K562 (cell line): ENCODE results near the gene CPN2. TPM values are rescaled to one million over a fixed set of nuclear protein-coding genes. Genes with fewer than 3 reads are reported as not detected.

Experiments
- ATAC-seq: fragments of 200-7000 bp; cut with Tn5 transposase; 3 replicates; pipeline ENCODE4 v1.9.1; 2020; ENCODE audit warnings: moderate library complexity
- BruUV-seq: library from RNA; stranded (reverse); fragments of 400-500 nt; replicated peaks from 2 replicates; lab custom pipeline; 2021; lab: Mats Ljungman, UMichigan
- CTCF ChIA-PET: fragments of 300-600 bp; formaldehyde crosslinking; extraction: SDS; loops from one replicate; lab custom pipeline; 2021; ENCODE audit warnings: low intra/inter-chr PET ratio; lab: Yijun Ruan, JAX
- POLR2A ChIA-PET: fragments of 300-600, 350-650 bp; sonication (Branson Sonifier 250); formaldehyde crosslinking; extraction: SDS; loops from one replicate; lab custom pipeline; 2021; ENCODE audit warnings: antibody characterized with exemption, inconsistent platforms; lab: Yijun Ruan, JAX
- DNase-seq, 4 experiments: peaks; one replicate each; pipeline versions ENCODE4 v3.0.0 to v3.0.0-alpha.2; 2011 to 2018; ENCODE audit warnings: low spot score in 3 of 4, mixed read lengths in 3 of 4; ENCODE audit errors: extremely low read depth in 1 of 4
- FAIRE-seq: peaks from 2 replicates; lab custom pipeline; 2011; peaks lifted over from hg19 to GRCh38; lab: Jason Lieb, UNC
- H2AFZ ChIP-seq: 2 replicates; pipeline ENCODE4 v1.6.0; 2011; ENCODE audit warnings: low read depth, low read length, control low read depth, inconsistent platforms
- H3K27ac ChIP-seq: fragments of 200-600 bp; 3 replicates; pipeline ENCODE4 v1.8.0; 2011; ENCODE audit warnings: low read depth, mild to moderate bottlenecking, control low read depth, inconsistent platforms, low read length, moderate library complexity, mixed read lengths; ENCODE audit errors: extremely low read depth
- H3K27me3 ChIP-seq, 2 experiments: fragments of 300-600 bp in 1 of 2; 2 replicates in 1 of 2; 3 replicates in 1 of 2; pipeline versions ENCODE4 v1.6.0 to v1.8.0; 2011; ENCODE audit warnings: inconsistent platforms in 2 of 2, low read length in 2 of 2, mild to moderate bottlenecking in 1 of 2, mixed read lengths in 1 of 2, moderate library complexity in 1 of 2; ENCODE audit not compliant: control insufficient read depth in 2 of 2, insufficient read depth in 2 of 2
- H3K36me3 ChIP-seq: fragments of 300-600 bp; 3 replicates; pipeline ENCODE4 v1.8.0; 2011; ENCODE audit warnings: mild to moderate bottlenecking, low read length, inconsistent platforms; ENCODE audit not compliant: control insufficient read depth, insufficient read depth
- H3K4me1 ChIP-seq, 2 experiments: fragments of 200-600 bp in 1 of 2; replicated peaks in 1 of 2; 2 replicates in 1 of 2; 3 replicates in 1 of 2; pipeline versions ENCODE4 v1.5.1 to v1.8.0; 2011; ENCODE audit warnings: inconsistent platforms in 2 of 2, low read length in 2 of 2, mild to moderate bottlenecking in 1 of 2, mixed read lengths in 1 of 2, moderate library complexity in 1 of 2; ENCODE audit not compliant: control insufficient read depth in 2 of 2, insufficient read depth in 2 of 2
- H3K4me2 ChIP-seq: 2 replicates; pipeline ENCODE4 v1.6.1; 2011; ENCODE audit warnings: low read length, control low read depth, inconsistent platforms, mixed read lengths; ENCODE audit not compliant: insufficient read depth
- H3K4me3 ChIP-seq: fragments of 200-600 bp; sonication (generic), shearing (Covaris generic); 2 replicates; pipeline ENCODE4 v1.5.1; 2016; ENCODE audit warnings: control low read depth, inconsistent platforms
- H3K79me2 ChIP-seq: fragments of 200-600 bp; 3 replicates; pipeline ENCODE4 v1.8.0; 2011; ENCODE audit warnings: low read length, inconsistent platforms; ENCODE audit not compliant: control insufficient read depth, insufficient read depth
- H3K9ac ChIP-seq, 2 experiments: 2 replicates each; pipeline versions ENCODE4 v1.6.0 to v1.6.1; 2011; ENCODE audit warnings: low read depth in 2 of 2, low read length in 2 of 2, control low read depth in 1 of 2, inconsistent platforms in 1 of 2, mild to moderate bottlenecking in 1 of 2, mixed read lengths in 1 of 2; ENCODE audit not compliant: insufficient read depth in 1 of 2
- H3K9me1 ChIP-seq: one replicate; pipeline ENCODE4 v1.6.0; 2011; ENCODE audit warnings: inconsistent platforms, mild to moderate bottlenecking, low read length, moderate library complexity; ENCODE audit not compliant: control insufficient read depth, insufficient read depth
- H3K9me3 ChIP-seq: replicated peaks from 2 replicates; pipeline ENCODE4 v1.5.1; 2011; ENCODE audit warnings: low read depth, low read length, inconsistent platforms; ENCODE audit not compliant: control insufficient read depth, insufficient read depth
- H4K20me1 ChIP-seq: replicated peaks from 2 replicates; pipeline ENCODE4 v1.6.1; 2011; ENCODE audit warnings: low read length, inconsistent platforms, mixed read lengths; ENCODE audit not compliant: control insufficient read depth, insufficient read depth
- CREM ChIP-seq: IDR thresholded peaks from 2 replicates; pipeline ENCODE4 v1.6.1; 2014; ENCODE audit warnings: antibody characterized with exemption, low read depth
- RBM25 ChIP-seq: fragments of 200-400 bp; formaldehyde crosslinking; IDR thresholded peaks from 2 replicates; pipeline ENCODE4 v1.6.1; 2018; ENCODE audit warnings: low read length, low read depth, moderate library complexity; ENCODE audit not compliant: severe bottlenecking
- SNRNP70 ChIP-seq: fragments of 200-400 bp; formaldehyde crosslinking; optimal IDR thresholded peaks from 2 replicates; pipeline ENCODE3; 2017; ENCODE audit warnings: low read depth, low read length
- ZFP36 ChIP-seq: fragments of 150-350 bp; IDR thresholded peaks from 2 replicates; pipeline ENCODE4 v1.6.1; 2018; ENCODE audit warnings: low read length, low read depth; ENCODE audit not compliant: partially characterized antibody
- WGBS: fragments of 100-300 bp; shearing (Covaris generic); methylation state at CpG from one replicate; pipeline ENCODE4 v1.1.6; 2016; ENCODE audit warnings: low coverage, mixed read lengths; ENCODE audit not compliant: insufficient coverage; ENCODE audit errors: missing lambda C conversion rate; 5-methylcytosine and 5-hydroxymethylcytosine counted together
- in situ Hi-C: fragments of 300-500 bp; cut with MboI; formaldehyde crosslinking; loops from 4 replicates; pipeline ENCODE4 v1.15.0; 2018; ENCODE audit warnings: inconsistent platforms, mixed read lengths
- intact Hi-C: fragments of 100-400 bp; cut with micrococcal nuclease; formaldehyde crosslinking; loops from 2 replicates; pipeline ENCODE4 v1.14.2; 2022
- polyA plus RNA-seq, 8 experiments: library from polyadenylated mRNA; depleted of rRNA in 4 of 8; stranded (reverse) in 5 of 8; unstranded in 3 of 8; fragments of >200 nt; fragmentation: Nextera tagmentation in 2 of 8; fragmentation: Illumina TruSeq in 1 of 8; extraction: Ambion mirVana in 2 of 8; extraction: Trizol in 1 of 8; gene quantifications; 2 replicates each; pipeline versions ENCODE4 v1.2.1 to v1.2.3, GENCODE V29; 2011 to 2014; ENCODE audit warnings: inconsistent platforms in 1 of 8, missing spikeins in 1 of 8
- total RNA-seq, 7 experiments: library from RNA; depleted of rRNA in 6 of 7; stranded (reverse); fragments of >200 nt in 6 of 7; fragmentation: Illumina TruSeq in 2 of 7; extraction: Trizol in 2 of 7; gene quantifications; 2 replicates each; pipeline versions ENCODE4 v1.2.1 to v1.2.3, GENCODE V29; 2011 to 2021; ENCODE audit warnings: low replicate concordance in 1 of 7

The CPN2 gene
- total and polyA plus RNA-seq, 9 of the 15 experiments (the other 6 are each of a cell fraction or from before 2014, with no cell fraction given), result not detected

- ChIA-PET POLR2A (no interaction called here), CTCF (no interaction called here)
- TF ChIP-seq ZFP36 (peak; percentile 70), CREM (no peak), RBM25 (peak; percentile 39)
- no peak for ATAC-seq
- Histone ChIP-seq H3K79me2 (no peaks in the 10 kb centered on the region), H4K20me1 (no peaks in the 10 kb centered on the region), H3K9me3 (peaks cover 4% of the 10 kb centered on the region; the same call in 1 of the 2 replicates), H3K27ac (no peak overlapping the region), H3K27me3 (no peaks in the 10 kb centered on the region), H3K36me3 (no peaks in the 10 kb centered on the region), H3K9me1 (no peaks in the 10 kb centered on the region), H3K4me3 (no peak overlapping the region), H3K9ac (no peak overlapping the region), H3K4me2 (no peak overlapping the region), H2AFZ (no peak overlapping the region), H3K4me1 (peaks cover 16 to 37% of the 10 kb centered on the region in 2 experiments)
- in situ Hi-C loops, result loop anchor here (10.0 to 25.0 kb wide), 2 partner anchors 665 to 1508 kb away; no protein-coding TSS in a partner anchor
- no peak for DNase-seq
- no peak for FAIRE-seq
- WGBS, result 19% methylated on average over 5 of the region's 5 CpGs
- BruUV-seq, result no TSS peak
- intact Hi-C loops, result loop anchor here (10.0 kb wide), 1 partner anchor 725 kb away; the partner anchor contains the start of gene OPA1
These were observed 31.0 kb downstream of the CPN2 start for GRCh38 chr3:194320100-194320499.

- no peaks in the 10 kb centered on the region for H3K79me2 ChIP-seq
- in situ Hi-C loops, result loop anchor here (5.0 to 25.0 kb wide), 3 partner anchors 154 to 1506 kb away; no protein-coding TSS in a partner anchor
- no peaks in the 10 kb centered on the region for H4K20me1 ChIP-seq
- intact Hi-C loops, result loop anchor here (5.0 to 10.0 kb wide), 6 partner anchors 151 to 1504 kb away; no protein-coding TSS in a partner anchor
- POLR2A ChIA-PET, result interaction anchor here (0.6 kb wide), 1 partner anchor 18 kb away, joined by 3 read pairs; no protein-coding TSS in a partner anchor
- H3K9me1 ChIP-seq, result no peaks in the 10 kb centered on the region
- no peak for DNase-seq
- no peak for FAIRE-seq
- no peak overlapping the region for H3K9ac ChIP-seq
- H3K36me3 ChIP-seq, result no peaks in the 10 kb centered on the region
- H3K4me2 ChIP-seq, result no peak overlapping the region
- TF ChIP-seq ZFP36, result peak; percentile 15
- TF ChIP-seq SNRNP70, result no peak
- H3K9me3 ChIP-seq, result peaks cover 4% of the 10 kb centered on the region; the same call in 1 of the 2 replicates
- 24% methylated on average over 3 of the region's 3 CpGs for WGBS
- ATAC-seq, result no peak
- BruUV-seq, result no TSS peak
- no peak overlapping the region for H2AFZ ChIP-seq
- H3K27ac ChIP-seq, result no peak overlapping the region
- peaks cover 16 to 25% of the 10 kb centered on the region in 2 experiments for H3K4me1 ChIP-seq
- CTCF ChIA-PET, result interaction anchor here (0.6 kb wide), 1 partner anchor 722 kb away, joined by 4 read pairs; no protein-coding TSS in a partner anchor
- no peak overlapping the region for H3K4me3 ChIP-seq
- no peaks in the 10 kb centered on the region for H3K27me3 ChIP-seq
These were observed 32.5 kb downstream of the CPN2 start for GRCh38 chr3:194318511-194319161.
